Gastroesophageal sphincter (tissue), 4 donors: Measurements from ENCODE around the gene ZNF383. TPM values are rescaled to one million over a fixed set of nuclear protein-coding genes. Genes with fewer than 3 reads are reported as not detected.

Experiments
- total RNA-seq, 4 donors: library from RNA; depleted of rRNA; stranded (reverse); fragments of >200 nt; gene quantifications; one replicate each; pipeline ENCODE4 v1.1.0, GENCODE V29; 2016

Gene ZNF383
- total RNA-seq, 4 donors from 2014 or later: 7.9 to 15.3 (median 10.9) TPM

Other genes starting within 250 kb of the ZNF383 start
- 10 to 100 TPM in 2 of 4 donors, 1 to 10 TPM in 2; 6.6 to 19.7 (median 14.5) TPM for gene ZNF420, start 139.8 kb upstream of the ZNF383 start, total RNA-seq
- 10 to 100 TPM in 1 of 4 donors, 1 to 10 TPM in 3; 7.8 to 10.2 (median 9.9) TPM for gene ZNF585A, start 45.5 kb upstream of the ZNF383 start, total RNA-seq
- gene ZNF585B, start 7.7 kb upstream of the ZNF383 start, total RNA-seq: 10 to 100 TPM; 18.4 to 33.3 (median 25.1) TPM
- 1 to 10 TPM; 4.5 to 5.9 (median 5.3) TPM for gene ZNF527, start 152.9 kb downstream of the ZNF383 start, total RNA-seq
- 10 to 100 TPM in 1 of 4 donors, 1 to 10 TPM in 3; 5.5 to 15.4 (median 6.9) TPM for gene ZNF569, start 249.2 kb downstream of the ZNF383 start, total RNA-seq